AG08395 (cell line): ENCODE data around the gene SEC61A2.
"Not testable (repeated sequence)": the region's sequence is repeated elsewhere in the genome, so short reads cannot be mapped to it uniquely, and the experiment has no call there.

Experiments used
- DNase-seq: peaks from one replicate; pipeline ENCODE4 v3.0.0; 2012; ENCODE audit warnings: mixed read lengths, low spot score

SEC61A2 gene

GRCh38 chr10:12129222-12130111, at the start of gene SEC61A2:
Gene SEC61A2 (plus strand): TSS chr10:12129677. CDS start chr10:12129788, 111 bp downstream.
- peak; percentile 100 for DNase-seq

- no peak for DNase-seq
Observed at GRCh38 chr10:12081470-12081869, 48.0 kb upstream of the SEC61A2 start.

GRCh38 chr10:12081879-12082557, 47.5 kb upstream of the SEC61A2 start:
- DNase-seq = peak; percentile 60

- no peak for DNase-seq
Observed at GRCh38 chr10:12088919-12089318, 40.6 kb upstream of the SEC61A2 start.

- no peak for DNase-seq
Observed at GRCh38 chr10:12091421-12091820, 38.1 kb upstream of the SEC61A2 start.

- DNase-seq = not testable (repeated sequence)
Observed at GRCh38 chr10:12097361-12097760, 32.1 kb upstream of the SEC61A2 start.

- DNase-seq = no peak
Observed at GRCh38 chr10:12097791-12098190, 31.7 kb upstream of the SEC61A2 start.

- DNase-seq = no peak
Observed at GRCh38 chr10:12098966-12099365, 30.5 kb upstream of the SEC61A2 start.

- no peak for DNase-seq
Observed at GRCh38 chr10:12103802-12104201, 25.7 kb upstream of the SEC61A2 start.

GRCh38 chr10:12107781-12108180, 21.7 kb upstream of the SEC61A2 start:
- DNase-seq = no peak

- DNase-seq = no peak
Observed at GRCh38 chr10:12109286-12109685, 20.2 kb upstream of the SEC61A2 start.

- no peak for DNase-seq
Observed at GRCh38 chr10:12111528-12111927, 17.9 kb upstream of the SEC61A2 start.

GRCh38 chr10:12113627-12114026, 15.8 kb upstream of the SEC61A2 start:
- DNase-seq = no peak

GRCh38 chr10:12121673-12122072, 7.8 kb upstream of the SEC61A2 start:
- no peak for DNase-seq

GRCh38 chr10:12130237-12130872, 878 bp downstream of the SEC61A2 start:
- peak; percentile 66 for DNase-seq

- DNase-seq = no peak
Observed at GRCh38 chr10:12135631-12136030, 6.2 kb downstream of the SEC61A2 start.

- no peak for DNase-seq
Observed at GRCh38 chr10:12140038-12140437, 10.6 kb downstream of the SEC61A2 start.

- no peak for DNase-seq
Observed at GRCh38 chr10:12144538-12144937, 15.1 kb downstream of the SEC61A2 start.

GRCh38 chr10:12150163-12150562, 20.7 kb downstream of the SEC61A2 start:
- DNase-seq = no peak

GRCh38 chr10:12154516-12154915, 25.0 kb downstream of the SEC61A2 start:
- DNase-seq = no peak

GRCh38 chr10:12156367-12157123, 27.1 kb downstream of the SEC61A2 start:
- no peak for DNase-seq

GRCh38 chr10:12158111-12158510, 28.6 kb downstream of the SEC61A2 start:
- no peak for DNase-seq
